ENCODE results near the gene TPSG1. TPM values are rescaled to one million over a fixed set of nuclear protein-coding genes. Genes with fewer than 3 reads are reported as not detected.

Gene TPSG1
- total RNA-seq, 1 experiment from 2014 or later: not detected

DNA sequence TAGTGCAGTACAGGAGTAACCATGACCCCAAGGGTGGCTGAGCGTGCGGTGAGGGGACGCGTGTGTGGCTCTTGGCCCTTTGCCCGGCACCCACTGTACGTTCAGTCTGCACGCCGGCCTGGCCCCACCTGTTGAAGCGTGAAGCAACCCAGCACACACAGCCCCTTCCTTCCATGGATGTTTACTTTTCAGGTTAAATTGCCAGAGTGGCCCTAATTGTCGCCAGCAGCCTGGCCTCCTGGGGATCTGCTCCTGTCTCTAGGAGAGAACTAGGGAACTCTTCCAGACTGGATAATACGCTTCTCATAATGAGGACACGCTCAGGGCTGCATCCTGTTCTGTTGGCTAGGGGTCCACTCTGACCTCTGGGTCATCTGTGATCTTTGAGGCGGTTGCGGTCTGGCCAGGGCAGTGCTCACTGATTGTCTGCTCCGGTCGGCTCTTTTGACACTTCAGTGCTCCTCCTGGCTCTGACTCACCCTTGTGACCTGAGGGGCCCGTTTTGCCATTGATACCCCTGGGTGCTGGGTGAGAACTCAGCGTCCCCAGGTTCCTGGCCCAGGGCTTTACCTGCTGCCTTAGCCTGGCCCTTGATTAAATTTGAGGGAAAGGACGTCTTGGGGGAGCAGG is 27.7 kb downstream of the TPSG1 start:
- intact Hi-C loops (cut with micrococcal nuclease): no loop called here
- H4K20me1 ChIP-seq (ENCODE audit: insufficient read depth): no peaks in the 10 kb centered on the region
- no peaks in the 10 kb centered on the region for H3K27me3 ChIP-seq (ENCODE audit: insufficient read depth, low read length)
- no peaks in the 10 kb centered on the region for H3K9me2 ChIP-seq (ENCODE audit: insufficient read depth)
- TF ChIP-seq SIN3A (IDR thresholded peaks at IDR 0.05; ENCODE audit: low read depth) (no peak), CBX3 (IDR thresholded peaks at IDR 0.05; ENCODE audit: low read depth) (no peak), ELF1 (IDR thresholded peaks at IDR 0.05; ENCODE audit: borderline replicate concordance, low read depth) (no peak), EZH2phosphoT487 (IDR thresholded peaks at IDR 0.05; ENCODE audit: borderline replicate concordance) (no peak), ZFX (IDR thresholded peaks at IDR 0.05) (no peak), SRF (IDR thresholded peaks at IDR 0.05; ENCODE audit: low read depth) (no peak), YY1 (IDR thresholded peaks at IDR 0.05; ENCODE audit: extremely low read depth, insufficient replicate concordance, low read depth, low read length) (no peak), JUND (IDR thresholded peaks at IDR 0.05) (no peak), TCF7L2 (IDR thresholded peaks at IDR 0.05; ENCODE audit: borderline replicate concordance, extremely low read depth, insufficient read depth, insufficient read length) (no peak), FOSL1 (IDR thresholded peaks at IDR 0.05; ENCODE audit: low read depth) (no peak)
- TF ChIP-seq, protein P1, sequence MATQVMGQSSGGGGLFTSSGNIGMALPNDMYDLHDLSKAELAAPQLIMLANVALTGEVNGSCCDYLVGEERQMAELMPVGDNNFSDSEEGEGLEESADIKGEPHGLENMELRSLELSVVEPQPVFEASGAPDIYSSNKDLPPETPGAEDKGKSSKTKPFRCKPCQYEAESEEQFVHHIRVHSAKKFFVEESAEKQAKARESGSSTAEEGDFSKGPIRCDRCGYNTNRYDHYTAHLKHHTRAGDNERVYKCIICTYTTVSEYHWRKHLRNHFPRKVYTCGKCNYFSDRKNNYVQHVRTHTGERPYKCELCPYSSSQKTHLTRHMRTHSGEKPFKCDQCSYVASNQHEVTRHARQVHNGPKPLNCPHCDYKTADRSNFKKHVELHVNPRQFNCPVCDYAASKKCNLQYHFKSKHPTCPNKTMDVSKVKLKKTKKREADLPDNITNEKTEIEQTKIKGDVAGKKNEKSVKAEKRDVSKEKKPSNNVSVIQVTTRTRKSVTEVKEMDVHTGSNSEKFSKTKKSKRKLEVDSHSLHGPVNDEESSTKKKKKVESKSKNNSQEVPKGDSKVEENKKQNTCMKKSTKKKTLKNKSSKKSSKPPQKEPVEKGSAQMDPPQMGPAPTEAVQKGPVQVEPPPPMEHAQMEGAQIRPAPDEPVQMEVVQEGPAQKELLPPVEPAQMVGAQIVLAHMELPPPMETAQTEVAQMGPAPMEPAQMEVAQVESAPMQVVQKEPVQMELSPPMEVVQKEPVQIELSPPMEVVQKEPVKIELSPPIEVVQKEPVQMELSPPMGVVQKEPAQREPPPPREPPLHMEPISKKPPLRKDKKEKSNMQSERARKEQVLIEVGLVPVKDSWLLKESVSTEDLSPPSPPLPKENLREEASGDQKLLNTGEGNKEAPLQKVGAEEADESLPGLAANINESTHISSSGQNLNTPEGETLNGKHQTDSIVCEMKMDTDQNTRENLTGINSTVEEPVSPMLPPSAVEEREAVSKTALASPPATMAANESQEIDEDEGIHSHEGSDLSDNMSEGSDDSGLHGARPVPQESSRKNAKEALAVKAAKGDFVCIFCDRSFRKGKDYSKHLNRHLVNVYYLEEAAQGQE (IDR thresholded peaks at IDR 0.05; ENCODE audit: low read depth): no peak
- TF ChIP-seq, protein P2, sequence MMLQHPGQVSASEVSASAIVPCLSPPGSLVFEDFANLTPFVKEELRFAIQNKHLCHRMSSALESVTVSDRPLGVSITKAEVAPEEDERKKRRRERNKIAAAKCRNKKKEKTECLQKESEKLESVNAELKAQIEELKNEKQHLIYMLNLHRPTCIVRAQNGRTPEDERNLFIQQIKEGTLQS (IDR thresholded peaks at IDR 0.05): no peak
- DNase-seq (ENCODE audit: low read depth, low spot score): no peak
- H3K27ac ChIP-seq (ENCODE audit: low read depth, low read length): no peak overlapping the region
- no peak for ATAC-seq
- no peak overlapping the region for H3K4me3 ChIP-seq (replicated peaks in 1 of 2; ENCODE audit: low read depth in 1 of 2, low read length in 2 of 2)
- no peaks in the 10 kb centered on the region for H3K9me3 ChIP-seq (ENCODE audit: control insufficient read depth in 1 of 2, insufficient read depth in 1 of 2, low read depth in 1 of 2, low read length in 2 of 2)
- no peak overlapping the region for H2AFZ ChIP-seq (ENCODE audit: low read depth, low read length, poor library complexity, severe bottlenecking)
- POLR2A ChIA-PET: no interaction called here
- H3K4me1 ChIP-seq (ENCODE audit: control insufficient read depth in 1 of 2, insufficient read depth in 2 of 2, low read length in 2 of 2): peaks cover 21 to 44% of the 10 kb centered on the region in 2 experiments
- CTCF ChIA-PET: no interaction called here
- no TSS peak for BruUV-seq (replicated peaks)
- H3K79me2 ChIP-seq (ENCODE audit: insufficient read depth, low read length): no peaks in the 10 kb centered on the region
- H3K36me3 ChIP-seq (ENCODE audit: control insufficient read depth in 1 of 2, insufficient read depth in 2 of 2, low read length in 2 of 2): no peaks in the 10 kb centered on the region
- RAD21 ChIA-PET (ENCODE audit: low non-redundant PET in 1 of 2, low total read pairs in 2 of 2, uncharacterized antibody in 2 of 2, unreplicated experiment in 2 of 2): no interaction called here
- H3K4me2 ChIP-seq (ENCODE audit: low read length): no peak overlapping the region
- H3K9ac ChIP-seq (ENCODE audit: low read length): no peak overlapping the region
